ENCODE data around the gene CMPK1. TPM values are rescaled to one million over a fixed set of nuclear protein-coding genes. Genes with fewer than 3 reads are reported as not detected.

The CMPK1 gene
- total and polyA plus RNA-seq, 10 of the 15 experiments (the other 5 are each of a cell fraction or from before 2014, with no cell fraction given) = 43.7 to 159 (median 85.6) TPM

GRCh38 chr1:47380699-47381098 is 47.1 kb downstream of the CMPK1 start:
- ChIA-PET SMC1A (ENCODE audit: uncharacterized antibody, unreplicated experiment) (no interaction called here), CTCF (interaction anchor here (0.6 to 1.8 kb wide), 2 partner anchors 118 to 345 kb away, joined by 3 to 4 read pairs; no protein-coding TSS in a partner anchor), RAD21 (ENCODE audit: unreplicated experiment) (no interaction called here), POLR2A (no interaction called here)
- no peak overlapping the region for H3K9ac ChIP-seq (ENCODE audit: control insufficient read depth, insufficient read depth, low read length)
- TF ChIP-seq POLR2A (IDR thresholded peaks at IDR 0.05; ENCODE audit: low read depth, low read length) (no peak), RCOR1 (conservative IDR thresholded peaks at IDR 0.05; ENCODE audit: low read depth, low read length) (no peak), POLR2AphosphoS5 (IDR thresholded peaks at IDR 0.05; ENCODE audit: low read length) (no peak), SUPT20H (IDR thresholded peaks at IDR 0.05; ENCODE audit: borderline replicate concordance, control insufficient read depth, low read depth, low read length) (no peak), HCFC1 (IDR thresholded peaks at IDR 0.05; ENCODE audit: low read length) (no peak), JUNB (IDR thresholded peaks at IDR 0.05) (no peak), POU2F2 (IDR thresholded peaks at IDR 0.05; ENCODE audit: borderline replicate concordance, low read depth, low read length) (no peak), USF2 (IDR thresholded peaks at IDR 0.05; ENCODE audit: borderline replicate concordance, low read depth, low read length) (no peak), BMI1 (IDR thresholded peaks at IDR 0.05; ENCODE audit: borderline replicate concordance) (no peak), MEF2A (IDR thresholded peaks at IDR 0.05; ENCODE audit: insufficient read depth, low read depth, low read length) (no peak), EP300 (IDR thresholded peaks at IDR 0.05; ENCODE audit: borderline replicate concordance in 1 of 2, control insufficient read depth in 1 of 2, low read depth in 2 of 2, low read length in 2 of 2) (no peak), EZH2 (IDR thresholded peaks at IDR 0.05; ENCODE audit: borderline replicate concordance, control insufficient read depth, low read depth, low read length) (no peak), KLF5 (IDR thresholded peaks at IDR 0.05; ENCODE audit: partially characterized antibody) (no peak), RAD51 (IDR thresholded peaks at IDR 0.05) (no peak)
- H2AFZ ChIP-seq (ENCODE audit: control insufficient read depth, low read depth, low read length) = no peak overlapping the region
- no peaks in the 10 kb centered on the region for H3K79me2 ChIP-seq (ENCODE audit: control insufficient read depth, insufficient read depth, low read length)
- H3K4me2 ChIP-seq (ENCODE audit: control insufficient read depth, insufficient read depth) = no peak overlapping the region
- peaks cover 2 to 9% of the 10 kb centered on the region in 2 experiments; a peak in 3 of 4 replicates for H3K36me3 ChIP-seq (ENCODE audit: control insufficient read depth in 2 of 2, insufficient read depth in 2 of 2, low read length in 1 of 2)
- in situ Hi-C loops (cut with MboI) = no loop called here
- H3K27me3 ChIP-seq (replicated peaks in 1 of 2; ENCODE audit: control insufficient read depth in 2 of 2, insufficient read depth in 2 of 2, low read length in 1 of 2) = no peaks in the 10 kb centered on the region
- H4K20me1 ChIP-seq (ENCODE audit: control insufficient read depth, insufficient read depth) = no peaks in the 10 kb centered on the region
- FAIRE-seq (no peak), DNase-seq (ENCODE audit: low read depth, low spot score) (no peak), ATAC-seq (no peak)
- H3K4me1 ChIP-seq (ENCODE audit: control insufficient read depth, insufficient read depth, low read length) = no peaks in the 10 kb centered on the region
- H3K9me3 ChIP-seq (replicated peaks; ENCODE audit: control insufficient read depth, insufficient read depth, low read length) = no peaks in the 10 kb centered on the region
- no TSS peak for BruUV-seq (replicated peaks)
- intact Hi-C loops (cut with micrococcal nuclease; ENCODE audit: unreplicated experiment) = no loop called here
- H3K27ac ChIP-seq (ENCODE audit: control insufficient read depth, insufficient read depth) = no peak overlapping the region
- H3K4me3 ChIP-seq = no peak overlapping the region
- 100% methylated on average over 5 of the region's 5 CpGs for WGBS (ENCODE audit: insufficient coverage, insufficient replicate concordance, low lambda C conversion rate, missing lambda C conversion rate)
